Loucy (cell line): ENCODE measurements around the gene IFNB1.

Source experiments
- EZH2phosphoT487 ChIP-seq: fragments of 200-600 bp; IDR thresholded peaks from 2 replicates; pipeline ENCODE4 v1.6.1; 2018; ENCODE audit warnings: antibody characterized with exemption, mild to moderate bottlenecking, moderate library complexity, borderline replicate concordance
- TF ChIP-seq, protein P1 (sequence below): fragments of 200-600 bp; sonication (generic); conservative IDR thresholded peaks from 2 replicates; pipeline ENCODE4 v1.5.1; 2014; ENCODE audit warnings: mild to moderate bottlenecking, antibody characterized with exemption, low read length

DNA sequence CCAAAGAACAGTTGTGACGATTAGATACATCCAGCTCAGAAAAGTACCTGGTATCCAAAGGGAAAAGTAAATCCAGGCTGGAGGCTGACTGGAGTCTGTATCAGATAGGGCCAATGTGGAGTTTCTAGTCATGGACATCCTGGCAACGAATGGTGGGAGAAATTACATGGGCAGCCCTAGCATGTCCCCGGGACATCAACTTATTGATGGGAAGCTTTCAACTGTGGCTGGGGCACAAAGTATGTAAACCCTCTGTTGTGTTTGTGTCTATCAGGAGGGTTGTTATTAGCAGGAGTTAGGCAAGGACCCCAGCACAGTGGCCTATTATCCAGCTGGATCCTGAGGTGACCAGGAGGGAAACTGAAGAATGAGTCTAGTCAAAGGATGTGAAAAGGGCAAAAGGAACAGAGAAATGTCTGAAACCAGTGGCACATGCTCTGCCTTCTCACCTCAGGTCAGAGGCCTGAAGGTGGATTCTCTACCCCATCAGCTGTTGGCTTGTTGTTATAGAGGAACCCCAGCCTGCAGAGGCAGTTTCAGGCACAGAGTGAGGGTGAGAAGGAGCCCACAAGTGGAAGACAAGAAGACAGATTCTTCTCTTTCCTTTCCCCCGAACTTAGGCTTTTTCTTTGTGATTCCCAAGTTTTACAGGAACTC, 44.0 kb upstream of the IFNB1 start:
- TF ChIP-seq, protein P1, sequence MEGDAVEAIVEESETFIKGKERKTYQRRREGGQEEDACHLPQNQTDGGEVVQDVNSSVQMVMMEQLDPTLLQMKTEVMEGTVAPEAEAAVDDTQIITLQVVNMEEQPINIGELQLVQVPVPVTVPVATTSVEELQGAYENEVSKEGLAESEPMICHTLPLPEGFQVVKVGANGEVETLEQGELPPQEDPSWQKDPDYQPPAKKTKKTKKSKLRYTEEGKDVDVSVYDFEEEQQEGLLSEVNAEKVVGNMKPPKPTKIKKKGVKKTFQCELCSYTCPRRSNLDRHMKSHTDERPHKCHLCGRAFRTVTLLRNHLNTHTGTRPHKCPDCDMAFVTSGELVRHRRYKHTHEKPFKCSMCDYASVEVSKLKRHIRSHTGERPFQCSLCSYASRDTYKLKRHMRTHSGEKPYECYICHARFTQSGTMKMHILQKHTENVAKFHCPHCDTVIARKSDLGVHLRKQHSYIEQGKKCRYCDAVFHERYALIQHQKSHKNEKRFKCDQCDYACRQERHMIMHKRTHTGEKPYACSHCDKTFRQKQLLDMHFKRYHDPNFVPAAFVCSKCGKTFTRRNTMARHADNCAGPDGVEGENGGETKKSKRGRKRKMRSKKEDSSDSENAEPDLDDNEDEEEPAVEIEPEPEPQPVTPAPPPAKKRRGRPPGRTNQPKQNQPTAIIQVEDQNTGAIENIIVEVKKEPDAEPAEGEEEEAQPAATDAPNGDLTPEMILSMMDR = no peak
- TF ChIP-seq EZH2phosphoT487 = no peak
